ENCODE results near the gene LIN9.

LIN9 gene

DNA sequence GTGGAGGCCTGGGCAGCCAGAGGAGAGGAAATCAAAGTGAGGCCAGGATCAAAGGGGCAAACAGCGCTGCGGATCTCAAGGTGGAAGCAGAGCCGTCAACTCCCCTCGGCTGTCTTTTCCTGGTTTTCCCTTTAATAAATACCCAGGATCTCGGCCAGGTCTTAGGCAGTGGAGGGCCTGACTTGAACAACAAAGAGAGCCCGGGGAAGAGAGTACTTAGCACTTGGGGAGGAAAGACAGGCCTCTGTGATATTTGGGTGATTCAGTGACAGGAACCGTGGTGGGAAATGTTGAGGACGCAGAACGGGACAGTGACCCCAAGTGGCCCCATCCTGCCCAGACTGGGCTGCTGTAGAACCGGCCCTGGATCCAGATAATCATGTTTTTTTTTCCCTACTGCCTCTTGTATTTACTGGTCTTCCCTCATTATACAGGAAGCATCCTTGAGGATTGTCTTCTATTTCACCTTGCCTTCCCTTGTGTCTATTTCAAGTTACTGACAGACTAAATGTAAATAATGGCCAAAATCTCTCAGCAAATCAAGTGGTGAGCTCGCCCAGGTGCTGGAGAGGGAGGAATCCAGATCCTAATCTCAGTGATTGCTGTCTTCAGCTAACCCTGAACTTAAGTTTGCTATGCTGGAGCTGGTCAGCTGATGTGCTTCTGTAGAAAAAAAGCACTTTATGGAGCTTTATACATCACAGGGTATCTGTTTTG, 88.3 kb downstream of the LIN9 start:
- Histone ChIP-seq H3K18ac (ENCODE audit: low read length) (no peak overlapping the region), H4K8ac (ENCODE audit: low read depth, low read length) (no peak overlapping the region), H3K27ac (replicated peaks; ENCODE audit: low read length) (no peak overlapping the region), H3K23ac (ENCODE audit: low read depth, low read length, poor library complexity) (no peak overlapping the region), H2BK15ac (ENCODE audit: low read length) (no peak overlapping the region), H3K9me3 (replicated peaks in 1 of 2; ENCODE audit: control insufficient read depth in 2 of 2, insufficient read depth in 1 of 2, low read depth in 1 of 2, low read length in 2 of 2) (no peaks in the 10 kb centered on the region), H3K4me3 (ENCODE audit: low read length in 2 of 2) (no peak overlapping the region), H4K91ac (ENCODE audit: low read depth, low read length, poor library complexity) (no peak overlapping the region), H2BK120ac (ENCODE audit: low read depth, low read length) (no peak overlapping the region), H3K36me3 (replicated peaks in 1 of 2; ENCODE audit: control insufficient read depth in 2 of 2, insufficient read depth in 2 of 2, low read length in 2 of 2) (no peaks in the 10 kb centered on the region), H2AFZ (ENCODE audit: low read length) (peak overlapping the region; percentile 63), H3K27me3 (ENCODE audit: control insufficient read depth in 3 of 3, insufficient read depth in 3 of 3, low read depth in 1 of 3, low read length in 3 of 3) (peaks cover 0 to 56% (median 20%) of the 10 kb centered on the region in 3 experiments), H3K4me1 (ENCODE audit: control insufficient read depth in 2 of 2, insufficient read depth in 1 of 2, low read depth in 1 of 2, low read length in 2 of 2) (peaks cover 0 to 2% of the 10 kb centered on the region in 2 donors), H2AK5ac (ENCODE audit: low read depth, low read length) (no peak overlapping the region), H2BK5ac (ENCODE audit: low read length) (no peak overlapping the region), H3K9ac (ENCODE audit: low read depth, low read length, poor library complexity) (no peak overlapping the region), H3K79me1 (ENCODE audit: low read depth, low read length) (no peaks in the 10 kb centered on the region), H3K14ac (ENCODE audit: low read length) (no peak overlapping the region), H3K4me2 (ENCODE audit: insufficient read depth, low read length, poor library complexity, severe bottlenecking) (no peak overlapping the region), H3K4ac (ENCODE audit: low read length) (no peak overlapping the region), H2BK12ac (ENCODE audit: low read length) (no peak overlapping the region)
- WGBS, 2 donors (ENCODE audit: extremely low coverage in 2 of 2, insufficient read length in 2 of 2, insufficient replicate concordance in 1 of 2): no CpG with 5 or more reads among the region's 11 CpGs
- DNase-seq (ENCODE audit: low spot score): no peak

DNA sequence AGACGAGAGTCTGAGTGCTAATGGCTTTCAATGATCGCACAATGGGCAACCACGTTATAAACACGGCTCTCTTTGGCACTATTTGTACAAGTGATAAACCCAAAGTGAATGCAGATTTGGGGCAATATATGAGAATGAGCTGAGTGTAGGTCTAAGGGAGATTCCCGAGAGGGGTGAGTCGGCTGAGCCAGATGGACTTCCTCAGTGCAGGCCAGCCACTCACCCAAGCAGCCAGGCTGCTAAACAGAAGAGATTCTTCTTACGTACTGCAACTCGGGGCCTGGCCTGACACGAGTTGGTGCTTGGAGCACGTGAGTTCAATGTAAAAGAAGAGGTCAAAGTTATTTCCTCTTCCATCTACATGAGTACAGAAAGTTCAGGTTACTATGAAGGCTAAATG, 91.7 kb downstream of the LIN9 start:
- Histone ChIP-seq H2BK12ac (ENCODE audit: low read length) (no peak overlapping the region), H3K4me2 (ENCODE audit: insufficient read depth, low read length, poor library complexity, severe bottlenecking) (no peak overlapping the region), H3K36me3 (replicated peaks in 1 of 2; ENCODE audit: control insufficient read depth in 2 of 2, insufficient read depth in 2 of 2, low read length in 2 of 2) (no peaks in the 10 kb centered on the region), H2AFZ (ENCODE audit: low read length) (peak overlapping the region; percentile 43), H3K18ac (ENCODE audit: low read length) (no peak overlapping the region), H2AK5ac (ENCODE audit: low read depth, low read length) (no peak overlapping the region), H3K9me3 (replicated peaks in 1 of 2; ENCODE audit: control insufficient read depth in 2 of 2, insufficient read depth in 1 of 2, low read depth in 1 of 2, low read length in 2 of 2) (no peaks in the 10 kb centered on the region), H3K23ac (ENCODE audit: low read depth, low read length, poor library complexity) (no peak overlapping the region), H3K79me1 (ENCODE audit: low read depth, low read length) (no peaks in the 10 kb centered on the region), H3K27ac (replicated peaks; ENCODE audit: low read length) (no peak overlapping the region), H3K9ac (ENCODE audit: low read depth, low read length, poor library complexity) (no peak overlapping the region), H4K8ac (ENCODE audit: low read depth, low read length) (no peak overlapping the region), H3K4me1 (ENCODE audit: control insufficient read depth in 2 of 2, insufficient read depth in 1 of 2, low read depth in 1 of 2, low read length in 2 of 2) (peaks cover 1 to 3% of the 10 kb centered on the region in 2 donors), H4K91ac (ENCODE audit: low read depth, low read length, poor library complexity) (no peak overlapping the region), H3K14ac (ENCODE audit: low read length) (no peak overlapping the region), H3K4ac (ENCODE audit: low read length) (no peak overlapping the region), H3K4me3 (ENCODE audit: low read length in 2 of 2) (no peak overlapping the region), H2BK15ac (ENCODE audit: low read length) (no peak overlapping the region), H3K27me3 (ENCODE audit: control insufficient read depth in 3 of 3, insufficient read depth in 3 of 3, low read depth in 1 of 3, low read length in 3 of 3) (peaks cover 0 to 41% (median 0%) of the 10 kb centered on the region in 3 experiments), H2BK120ac (ENCODE audit: low read depth, low read length) (no peak overlapping the region), H2BK5ac (ENCODE audit: low read length) (no peak overlapping the region)
- no peak for DNase-seq (ENCODE audit: low spot score)
- no CpG with 5 or more reads among the region's 10 CpGs for WGBS, 2 donors (ENCODE audit: extremely low coverage in 2 of 2, insufficient read length in 2 of 2, insufficient replicate concordance in 1 of 2)

DNA sequence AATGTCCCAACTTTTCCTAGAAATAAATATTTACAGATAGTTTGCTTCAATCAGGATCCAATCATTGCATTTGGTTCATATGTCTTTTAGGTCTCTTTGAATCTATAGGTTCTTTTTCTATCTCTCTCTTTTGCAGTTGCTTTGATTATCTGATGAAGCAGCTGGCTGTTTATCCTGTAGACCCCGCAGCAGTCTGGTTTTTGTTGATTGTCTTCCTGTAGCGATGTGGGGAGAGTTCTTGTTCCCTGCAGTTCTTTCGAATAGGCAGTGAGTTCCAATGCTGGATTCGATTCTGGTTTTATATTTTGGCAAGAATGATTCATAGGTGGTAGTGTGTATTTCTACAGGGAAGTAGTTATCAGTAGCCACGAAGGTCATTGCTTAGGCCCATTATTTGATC, 92.9 kb downstream of the LIN9 start:
- Histone ChIP-seq H3K9me3 (replicated peaks in 1 of 2; ENCODE audit: control insufficient read depth in 2 of 2, insufficient read depth in 1 of 2, low read depth in 1 of 2, low read length in 2 of 2) (no peaks in the 10 kb centered on the region), H4K8ac (ENCODE audit: low read depth, low read length) (no peak overlapping the region), H3K4me1 (ENCODE audit: control insufficient read depth in 2 of 2, insufficient read depth in 1 of 2, low read depth in 1 of 2, low read length in 2 of 2) (peaks cover 1 to 3% of the 10 kb centered on the region in 2 donors), H3K4ac (ENCODE audit: low read length) (no peak overlapping the region), H3K36me3 (replicated peaks in 1 of 2; ENCODE audit: control insufficient read depth in 2 of 2, insufficient read depth in 2 of 2, low read length in 2 of 2) (no peaks in the 10 kb centered on the region), H4K91ac (ENCODE audit: low read depth, low read length, poor library complexity) (no peak overlapping the region), H2AFZ (ENCODE audit: low read length) (peak overlapping the region; percentile 21), H3K18ac (ENCODE audit: low read length) (no peak overlapping the region), H3K27ac (replicated peaks; ENCODE audit: low read length) (no peak overlapping the region), H3K14ac (ENCODE audit: low read length) (no peak overlapping the region), H3K9ac (ENCODE audit: low read depth, low read length, poor library complexity) (no peak overlapping the region), H3K79me1 (ENCODE audit: low read depth, low read length) (no peaks in the 10 kb centered on the region), H3K4me2 (ENCODE audit: insufficient read depth, low read length, poor library complexity, severe bottlenecking) (no peak overlapping the region), H3K4me3 (ENCODE audit: low read length in 2 of 2) (no peak overlapping the region), H2BK5ac (ENCODE audit: low read length) (no peak overlapping the region), H2AK5ac (ENCODE audit: low read depth, low read length) (no peak overlapping the region), H2BK120ac (ENCODE audit: low read depth, low read length) (no peak overlapping the region), H3K27me3 (ENCODE audit: control insufficient read depth in 3 of 3, insufficient read depth in 3 of 3, low read depth in 1 of 3, low read length in 3 of 3) (peaks cover 0 to 36% (median 0%) of the 10 kb centered on the region in 3 experiments), H2BK15ac (ENCODE audit: low read length) (no peak overlapping the region), H2BK12ac (ENCODE audit: low read length) (no peak overlapping the region), H3K23ac (ENCODE audit: low read depth, low read length, poor library complexity) (no peak overlapping the region)
- WGBS, 2 donors (ENCODE audit: extremely low coverage in 2 of 2, insufficient read length in 2 of 2, insufficient replicate concordance in 1 of 2): no CpG with 5 or more reads among the region's 5 CpGs
- DNase-seq (ENCODE audit: low spot score): no peak

DNA sequence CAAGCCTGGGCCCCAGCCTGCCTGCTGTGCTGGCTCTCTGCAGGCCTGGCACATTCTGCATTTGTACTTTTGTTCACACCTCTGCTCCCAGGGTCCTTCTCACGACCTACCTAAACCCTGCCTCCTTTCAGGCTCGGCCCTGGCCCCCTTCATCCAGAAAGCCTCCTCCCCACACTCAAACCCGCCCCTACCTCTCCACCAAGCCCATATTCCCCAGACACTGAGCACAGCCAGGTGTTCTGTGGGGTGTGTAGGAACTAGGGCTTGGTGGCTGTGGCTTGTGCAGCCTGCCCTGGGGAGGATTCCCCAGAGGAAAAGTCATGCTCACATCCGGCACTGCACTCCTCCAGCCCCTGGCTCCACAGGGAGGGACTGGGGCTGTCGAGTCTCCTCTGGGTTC, 93.7 kb downstream of the LIN9 start:
- no peak overlapping the region for H3K23ac ChIP-seq (ENCODE audit: low read depth, low read length, poor library complexity)
- no CpG with 5 or more reads among the region's 5 CpGs for WGBS, 2 donors (ENCODE audit: extremely low coverage in 2 of 2, insufficient read length in 2 of 2, insufficient replicate concordance in 1 of 2)
- H2AK5ac ChIP-seq (ENCODE audit: low read depth, low read length): no peak overlapping the region
- no peak overlapping the region for H3K4me3 ChIP-seq (ENCODE audit: low read length in 2 of 2)
- H3K27me3 ChIP-seq (ENCODE audit: control insufficient read depth in 3 of 3, insufficient read depth in 3 of 3, low read depth in 1 of 3, low read length in 3 of 3): peaks cover 0 to 31% (median 0%) of the 10 kb centered on the region in 3 experiments
- H2BK120ac ChIP-seq (ENCODE audit: low read depth, low read length): no peak overlapping the region
- H3K9ac ChIP-seq (ENCODE audit: low read depth, low read length, poor library complexity): no peak overlapping the region
- H3K14ac ChIP-seq (ENCODE audit: low read length): no peak overlapping the region
- H3K27ac ChIP-seq (replicated peaks; ENCODE audit: low read length): no peak overlapping the region
- no peak for DNase-seq (ENCODE audit: low spot score)
- no peak overlapping the region for H3K4ac ChIP-seq (ENCODE audit: low read length)
- H3K36me3 ChIP-seq (replicated peaks in 1 of 2; ENCODE audit: control insufficient read depth in 2 of 2, insufficient read depth in 2 of 2, low read length in 2 of 2): no peaks in the 10 kb centered on the region
- no peaks in the 10 kb centered on the region for H3K79me1 ChIP-seq (ENCODE audit: low read depth, low read length)
- H2AFZ ChIP-seq (ENCODE audit: low read length): peak overlapping the region; percentile 20
- no peak overlapping the region for H2BK12ac ChIP-seq (ENCODE audit: low read length)
- peak overlapping the region; percentile 85 for H3K18ac ChIP-seq (ENCODE audit: low read length)
- no peaks in the 10 kb centered on the region for H3K9me3 ChIP-seq (replicated peaks in 1 of 2; ENCODE audit: control insufficient read depth in 2 of 2, insufficient read depth in 1 of 2, low read depth in 1 of 2, low read length in 2 of 2)
- H2BK15ac ChIP-seq (ENCODE audit: low read length): no peak overlapping the region
- peaks cover 1 to 6% of the 10 kb centered on the region in 2 donors for H3K4me1 ChIP-seq (ENCODE audit: control insufficient read depth in 2 of 2, insufficient read depth in 1 of 2, low read depth in 1 of 2, low read length in 2 of 2)
- H3K4me2 ChIP-seq (ENCODE audit: insufficient read depth, low read length, poor library complexity, severe bottlenecking): no peak overlapping the region
- no peak overlapping the region for H4K8ac ChIP-seq (ENCODE audit: low read depth, low read length)
- H4K91ac ChIP-seq (ENCODE audit: low read depth, low read length, poor library complexity): no peak overlapping the region
- H2BK5ac ChIP-seq (ENCODE audit: low read length): no peak overlapping the region
